GM18909 (cell line): ENCODE results near the gene VPS41.

Source experiments
- ATAC-seq: cut with Tn5 transposase; IDR thresholded peaks from one replicate; pipeline ENCODE4 v1.9.1; 2021; ENCODE audit warnings: mild to moderate bottlenecking; ENCODE audit not compliant: unreplicated experiment, poor library complexity

The VPS41 gene

GRCh38 chr7:38746438-38746837 is 162.6 kb downstream of the VPS41 start:
- no peak for ATAC-seq

DNA sequence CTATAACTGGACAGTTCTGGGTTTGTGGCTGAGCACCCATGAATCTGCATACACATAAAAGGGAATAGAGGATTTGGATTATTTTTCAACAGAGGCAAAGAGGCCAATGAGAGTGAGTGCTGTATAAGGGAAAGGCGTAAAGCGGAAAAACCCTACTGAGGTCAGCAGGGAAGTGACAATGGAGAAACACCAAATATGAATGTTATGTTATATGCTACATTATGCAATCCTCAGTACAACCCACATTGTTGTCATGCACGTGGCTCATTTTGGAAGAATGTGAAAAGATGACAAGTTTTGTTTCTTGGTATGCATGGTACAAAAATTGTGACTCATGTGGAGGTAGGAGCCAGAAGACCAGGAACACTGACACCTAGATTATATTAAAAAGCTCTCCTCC is 164.2 kb downstream of the VPS41 start:
- ATAC-seq, result no peak

- ATAC-seq, result no peak
Observed at GRCh38 chr7:38743899-38744298, 165.1 kb downstream of the VPS41 start.

DNA sequence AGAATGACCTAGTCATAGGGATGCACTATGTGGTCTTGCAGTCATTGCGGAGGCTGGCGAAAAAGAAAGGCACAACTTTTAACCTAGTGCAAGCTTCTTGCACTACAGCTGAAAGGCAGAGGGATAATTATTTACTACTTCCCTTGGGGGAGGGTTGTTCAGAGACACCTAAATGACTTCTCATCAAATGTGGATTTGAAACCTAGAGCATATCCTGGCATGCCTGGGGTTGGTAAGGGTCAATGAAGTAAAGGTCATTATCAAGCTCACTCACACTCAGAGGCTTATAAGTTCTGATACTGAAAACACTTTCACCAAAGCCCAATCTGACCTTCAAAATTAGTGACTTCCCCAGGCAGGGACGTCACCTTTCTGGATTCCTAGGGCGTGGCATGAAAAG is 168.9 kb downstream of the VPS41 start:
- ATAC-seq, result no peak

DNA sequence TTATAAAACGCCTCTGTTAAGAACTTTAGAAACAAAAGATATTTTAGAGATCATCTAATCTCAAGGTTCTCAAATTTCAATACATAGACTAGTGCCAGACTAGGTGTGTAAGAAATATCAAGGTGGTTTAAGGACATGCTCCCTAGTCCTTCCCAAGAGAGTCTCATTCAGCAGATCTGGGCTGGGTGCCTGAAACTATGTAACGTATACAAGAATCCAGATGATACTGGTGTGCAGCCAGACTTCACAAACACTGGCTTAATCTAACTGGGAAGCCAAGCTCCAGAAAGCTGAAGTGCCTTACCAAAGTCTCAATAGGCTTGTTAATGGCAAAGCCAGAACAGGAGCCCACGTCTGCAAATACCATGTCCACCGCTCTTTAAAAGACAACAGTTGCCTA is 172.9 kb downstream of the VPS41 start:
- no peak for ATAC-seq

DNA sequence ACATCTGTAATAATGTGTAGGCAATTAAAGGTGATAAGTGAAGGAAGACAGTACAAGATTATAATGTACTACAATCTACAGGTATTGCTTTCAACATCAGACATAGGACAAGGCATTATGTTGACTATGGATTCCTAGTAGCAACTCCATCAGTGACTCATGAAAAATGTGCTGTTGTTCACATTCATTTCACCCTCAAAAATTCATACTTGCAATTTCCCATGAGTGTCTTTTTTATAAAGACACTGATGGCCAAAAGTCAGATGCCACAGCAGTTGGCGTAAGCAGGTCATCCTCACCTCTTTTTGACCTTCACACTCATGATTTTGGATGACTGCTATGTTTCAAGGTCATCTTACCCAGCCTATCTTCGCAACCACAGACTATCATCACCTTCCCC is 177.8 kb downstream of the VPS41 start:
- no peak for ATAC-seq

GRCh38 chr7:38728145-38728544 is 180.8 kb downstream of the VPS41 start:
- ATAC-seq, result no peak

- ATAC-seq, result no peak
Observed at GRCh38 chr7:38727184-38727940, 181.6 kb downstream of the VPS41 start.

DNA sequence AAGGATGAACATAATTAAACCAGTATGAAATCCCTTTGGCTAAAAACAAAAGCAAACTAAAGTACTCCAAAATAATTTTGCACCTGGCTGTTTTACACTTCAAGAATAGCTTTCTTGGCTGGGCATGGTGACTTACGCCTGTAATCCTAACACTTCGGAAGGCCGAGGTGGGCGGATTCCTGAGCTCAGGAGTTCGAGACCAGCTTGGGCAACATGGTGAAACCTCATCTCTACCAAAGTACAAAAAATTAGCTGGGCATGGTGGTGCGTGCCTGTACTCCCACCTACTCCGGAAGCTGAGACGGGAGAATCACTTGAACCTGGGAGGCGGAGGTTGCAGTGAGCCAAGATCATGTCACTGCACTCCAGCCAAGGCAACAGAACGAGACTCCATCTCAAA is 185.7 kb downstream of the VPS41 start:
- no peak for ATAC-seq

DNA sequence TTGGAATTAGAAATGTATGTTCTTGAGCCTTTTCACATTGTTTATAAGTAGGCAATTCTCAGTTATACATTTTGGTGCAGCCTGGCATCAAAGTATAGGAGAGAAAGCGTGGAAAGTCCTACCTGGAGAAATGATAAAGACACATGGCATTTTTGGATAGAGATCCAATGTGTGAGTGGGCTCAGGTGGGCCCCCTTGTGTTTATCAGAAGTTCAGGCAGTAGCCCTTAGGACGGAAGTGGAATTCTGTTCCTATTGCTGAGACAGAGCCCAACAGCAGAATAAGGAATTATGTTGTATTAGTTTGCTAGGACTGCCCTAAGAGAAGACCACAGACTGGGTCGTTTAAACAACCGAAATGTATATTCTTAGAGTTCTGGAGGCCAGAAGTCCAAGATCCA is 192.6 kb downstream of the VPS41 start:
- no peak for ATAC-seq

DNA sequence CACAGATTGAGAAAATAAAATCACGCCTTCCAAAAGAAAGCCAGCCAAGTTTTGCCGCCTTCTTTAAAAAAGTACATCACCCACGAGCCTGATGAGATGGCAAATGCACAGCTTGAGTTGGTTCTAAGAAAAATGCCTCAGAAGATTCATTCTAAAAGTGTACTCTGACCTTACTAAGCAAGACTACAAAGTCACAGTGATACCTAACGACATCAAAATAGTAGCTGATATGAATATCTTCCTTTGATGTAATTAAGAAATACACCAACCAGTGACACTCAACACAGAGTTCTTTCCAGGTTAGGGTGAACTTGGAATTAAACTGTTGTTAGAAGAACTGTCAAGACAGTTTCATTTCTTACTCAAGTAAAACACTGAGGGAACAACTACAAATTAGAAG is 199.9 kb downstream of the VPS41 start:
- ATAC-seq, result no peak

DNA sequence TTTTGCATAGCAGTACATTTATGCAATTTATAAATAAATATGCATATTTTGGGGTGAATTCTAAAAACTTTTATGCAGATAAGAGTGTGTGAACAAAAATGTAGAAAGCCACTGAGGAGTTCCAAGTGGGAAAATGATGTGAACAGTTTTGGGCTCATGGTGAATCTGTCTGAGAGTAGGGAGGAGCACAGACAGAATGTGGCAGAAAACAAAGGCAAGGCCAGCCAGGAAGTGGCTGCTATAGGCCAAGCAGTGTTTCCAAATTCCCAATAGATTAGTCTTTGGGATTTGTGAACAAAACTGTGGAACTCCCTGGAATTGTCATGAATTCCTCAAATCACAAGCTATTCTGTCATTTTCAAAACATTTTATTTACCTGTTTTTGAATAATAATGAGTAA is 204.2 kb downstream of the VPS41 start:
- no peak for ATAC-seq

- ATAC-seq, result no peak
Observed at GRCh38 chr7:38704041-38704547, 204.9 kb downstream of the VPS41 start.

GRCh38 chr7:38703093-38703492 is 205.9 kb downstream of the VPS41 start:
- no peak for ATAC-seq

GRCh38 chr7:38702002-38702535 is 206.9 kb downstream of the VPS41 start:
- ATAC-seq, result no peak

GRCh38 chr7:38700116-38700515 is 208.9 kb downstream of the VPS41 start:
- no peak for ATAC-seq

DNA sequence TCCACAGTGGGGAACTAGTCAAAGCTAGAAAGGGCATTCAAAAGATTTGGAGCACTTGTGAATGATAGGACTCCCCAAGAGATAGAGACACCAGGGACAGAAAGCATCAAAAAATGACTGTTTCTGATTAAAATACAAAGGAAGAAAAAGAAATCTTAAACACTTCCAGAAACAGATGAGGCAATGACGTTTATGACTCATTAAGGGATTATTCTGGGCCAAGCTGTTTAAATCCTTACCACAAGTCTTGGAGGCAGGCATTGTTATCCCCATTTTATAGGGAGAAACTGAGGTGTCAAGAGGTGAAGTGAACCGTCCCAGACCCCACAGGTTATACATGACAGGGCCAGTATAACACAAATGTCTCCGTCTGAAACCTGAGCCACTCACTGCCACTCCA is 209.5 kb downstream of the VPS41 start:
- ATAC-seq, result no peak

GRCh38 chr7:38694326-38694725 is 214.7 kb downstream of the VPS41 start:
- ATAC-seq, result no peak

- ATAC-seq, result no peak
Observed at GRCh38 chr7:38686888-38687287, 222.1 kb downstream of the VPS41 start.

- no peak for ATAC-seq
Observed at GRCh38 chr7:38685851-38686250, 223.1 kb downstream of the VPS41 start.

DNA sequence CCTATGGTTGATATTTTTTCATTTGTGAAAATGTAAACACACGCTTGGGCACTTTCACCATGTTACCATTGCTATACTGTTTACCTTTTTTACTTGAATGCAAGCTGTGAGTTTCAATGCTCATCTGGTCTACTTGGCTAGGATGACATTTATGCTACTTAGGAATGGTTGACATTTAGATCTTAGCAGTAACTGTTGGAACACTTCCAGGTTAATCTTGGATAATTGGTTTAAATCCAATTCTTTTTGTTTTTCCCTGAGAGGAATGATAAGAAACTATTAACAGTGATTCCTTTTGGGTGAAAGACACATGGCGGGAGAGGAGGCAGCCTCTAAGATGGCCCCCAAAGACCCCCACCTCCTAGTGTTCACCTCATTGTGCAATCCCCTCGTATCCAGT is 226.4 kb downstream of the VPS41 start:
- ATAC-seq, result no peak

GRCh38 chr7:38681882-38682281 is 227.1 kb downstream of the VPS41 start:
- ATAC-seq, result no peak
